ENCODE results near the gene ADGRL1.
"Not testable (repeated sequence)": the region's sequence is repeated elsewhere in the genome, so short reads cannot be mapped to it uniquely, and the experiment has no call there.

Gene ADGRL1

DNA sequence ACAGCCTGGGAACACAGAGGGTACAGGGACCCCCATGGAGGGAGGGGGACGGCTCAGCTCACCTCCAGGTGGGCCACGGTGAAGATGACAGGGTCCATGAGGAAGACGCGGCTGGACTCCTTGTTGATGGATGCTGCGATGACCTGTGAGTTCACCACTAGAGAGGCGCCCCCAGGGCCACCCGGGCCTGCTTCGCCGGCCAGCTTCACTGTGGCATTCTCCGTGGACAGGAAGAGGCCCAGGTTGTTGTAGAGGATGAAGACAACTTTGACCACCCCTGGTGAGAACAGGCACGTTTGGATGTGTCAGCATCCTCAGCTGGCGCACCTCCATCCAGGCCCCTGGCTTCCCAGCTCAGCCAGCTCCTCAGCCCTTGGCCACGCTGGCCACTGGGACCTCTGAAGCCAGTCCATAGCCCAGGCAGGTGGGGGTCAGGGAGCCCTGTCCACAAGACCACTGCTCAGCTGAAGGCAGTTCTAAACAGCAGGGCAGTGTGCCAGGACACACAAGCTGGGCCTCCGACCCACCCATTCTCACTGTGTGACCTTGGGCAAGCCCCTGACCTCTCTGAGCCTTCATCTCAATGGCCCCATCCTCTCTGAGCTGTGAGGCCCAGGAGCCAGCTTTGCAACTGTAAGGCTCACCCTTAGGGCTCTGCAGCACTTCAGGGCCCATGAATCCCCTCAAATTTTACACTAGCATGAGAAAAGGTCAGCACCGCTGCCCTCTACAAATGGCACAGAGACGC, 47.5 kb downstream of the ADGRL1 start:
- DNase-seq: no peak

GRCh38 chr19:14156971-14157717, 48.8 kb downstream of the ADGRL1 start:
- no peak for DNase-seq

DNA sequence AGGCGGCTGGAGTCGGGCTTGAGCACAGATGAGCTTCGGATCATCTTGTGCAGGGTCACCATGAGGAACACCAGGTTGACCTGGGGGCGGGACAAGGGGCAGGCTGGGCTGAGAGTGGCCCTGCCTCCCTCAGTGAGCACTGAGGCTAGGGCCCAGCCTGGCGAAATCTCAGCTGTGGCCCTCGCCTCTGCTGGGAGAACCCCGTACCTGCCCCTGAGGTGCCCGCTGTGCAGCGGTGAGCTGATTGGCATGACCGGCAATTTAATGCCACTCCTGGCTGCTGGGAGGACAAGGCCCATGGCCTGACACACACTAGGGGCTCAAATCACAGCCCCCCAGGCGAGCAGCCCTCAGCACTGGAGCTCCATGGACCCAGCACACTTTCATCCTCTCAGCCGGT, 49.8 kb downstream of the ADGRL1 start:
- no peak for DNase-seq

- no peak for DNase-seq
These were observed 50.6 kb downstream of the ADGRL1 start for GRCh38 chr19:14155371-14155770.

- DNase-seq: no peak
These were observed 53.3 kb downstream of the ADGRL1 start for GRCh38 chr19:14152713-14153112.

- DNase-seq: no peak
These were observed 55.0 kb downstream of the ADGRL1 start for GRCh38 chr19:14150770-14151661.

DNA sequence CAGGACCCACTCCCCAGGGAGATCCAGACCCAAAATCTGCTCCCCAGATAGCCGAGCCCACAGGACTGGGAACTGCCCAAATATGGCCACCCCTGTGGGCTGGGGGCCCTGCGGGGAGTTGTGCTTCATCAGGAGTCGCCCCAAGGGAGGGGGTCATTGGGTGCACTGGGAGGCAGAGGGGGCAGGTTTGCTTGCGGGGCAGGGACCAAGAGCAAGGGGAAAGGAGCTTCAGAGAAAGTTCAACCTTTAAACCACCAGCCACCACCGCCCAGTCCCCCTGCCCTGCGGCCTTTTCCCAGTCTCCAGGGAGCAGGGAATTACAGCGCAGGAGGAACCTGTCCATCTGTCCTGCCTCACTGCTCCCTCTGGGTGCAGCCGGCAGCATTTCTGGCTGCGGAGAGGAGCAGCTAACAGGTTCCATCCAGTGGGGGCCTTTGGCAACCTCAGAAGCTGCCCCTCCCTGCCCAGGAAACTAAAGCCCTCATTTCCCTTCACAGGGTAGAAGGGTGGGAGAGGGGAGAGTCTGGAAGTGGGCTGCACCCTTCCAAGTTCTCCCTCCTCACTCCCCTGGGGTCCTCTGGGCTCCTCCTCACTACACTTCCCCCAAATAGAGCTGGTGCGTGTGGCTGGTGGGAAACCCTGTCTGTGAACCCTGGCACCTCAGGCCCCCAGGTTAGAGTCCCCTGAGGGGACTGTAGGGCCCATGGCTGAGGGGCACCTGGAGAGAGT, 55.8 kb downstream of the ADGRL1 start:
- DNase-seq: no peak

DNA sequence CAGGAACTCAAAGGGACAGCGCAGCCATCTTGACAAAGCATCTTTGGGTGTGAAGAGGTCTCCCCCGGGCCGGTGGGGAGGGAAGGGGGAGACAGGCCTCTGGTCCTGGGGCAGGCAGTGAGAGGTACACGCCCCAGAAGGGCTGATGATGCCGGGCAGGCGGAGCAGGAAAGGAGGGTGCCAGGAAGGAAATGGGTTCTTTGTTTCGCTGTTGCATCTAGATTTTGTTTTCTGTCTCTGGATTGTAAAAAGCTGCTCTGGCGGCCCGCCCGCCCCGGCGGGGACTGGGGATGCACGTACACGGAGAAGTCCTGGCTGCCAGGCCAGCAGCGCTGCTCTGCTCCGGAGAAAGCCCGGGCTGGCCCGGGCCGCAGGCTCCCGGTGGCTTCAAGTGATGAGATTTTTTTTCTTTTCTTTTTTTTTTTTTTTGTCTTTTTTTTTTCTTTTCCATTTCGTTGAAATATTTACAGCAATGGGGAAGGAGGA, 56.4 kb downstream of the ADGRL1 start:
- DNase-seq: peak; percentile 33

- DNase-seq: no peak
These were observed 57.1 kb downstream of the ADGRL1 start for GRCh38 chr19:14148751-14149410.

- peak; percentile 35 for DNase-seq
These were observed 58.0 kb downstream of the ADGRL1 start for GRCh38 chr19:14147797-14148605.

DNA sequence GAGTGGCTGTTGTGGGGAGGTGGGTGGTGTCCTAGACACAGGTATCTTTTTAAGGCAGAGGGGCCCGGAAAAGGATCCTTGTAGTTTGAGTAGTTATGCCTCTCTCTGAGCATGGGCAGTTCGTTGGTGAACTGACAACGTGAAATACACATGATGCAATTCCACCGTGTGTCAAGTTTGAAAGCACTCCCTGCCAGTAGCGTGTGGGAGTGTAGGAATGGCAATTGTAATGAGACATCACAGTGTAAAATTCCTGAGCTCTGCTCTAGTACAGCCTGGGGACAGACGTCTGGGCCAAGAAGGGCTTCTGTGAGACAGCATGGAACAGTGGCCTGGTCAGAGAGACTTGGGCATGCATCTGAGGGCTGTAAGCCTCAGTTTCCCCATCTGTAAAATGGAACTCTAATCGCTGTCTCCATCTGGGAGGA, 59.2 kb downstream of the ADGRL1 start:
- no peak for DNase-seq

- DNase-seq: not testable (repeated sequence)
These were observed 59.8 kb downstream of the ADGRL1 start for GRCh38 chr19:14146169-14146568.

GRCh38 chr19:14145381-14145780, 60.6 kb downstream of the ADGRL1 start:
- no peak for DNase-seq

DNA sequence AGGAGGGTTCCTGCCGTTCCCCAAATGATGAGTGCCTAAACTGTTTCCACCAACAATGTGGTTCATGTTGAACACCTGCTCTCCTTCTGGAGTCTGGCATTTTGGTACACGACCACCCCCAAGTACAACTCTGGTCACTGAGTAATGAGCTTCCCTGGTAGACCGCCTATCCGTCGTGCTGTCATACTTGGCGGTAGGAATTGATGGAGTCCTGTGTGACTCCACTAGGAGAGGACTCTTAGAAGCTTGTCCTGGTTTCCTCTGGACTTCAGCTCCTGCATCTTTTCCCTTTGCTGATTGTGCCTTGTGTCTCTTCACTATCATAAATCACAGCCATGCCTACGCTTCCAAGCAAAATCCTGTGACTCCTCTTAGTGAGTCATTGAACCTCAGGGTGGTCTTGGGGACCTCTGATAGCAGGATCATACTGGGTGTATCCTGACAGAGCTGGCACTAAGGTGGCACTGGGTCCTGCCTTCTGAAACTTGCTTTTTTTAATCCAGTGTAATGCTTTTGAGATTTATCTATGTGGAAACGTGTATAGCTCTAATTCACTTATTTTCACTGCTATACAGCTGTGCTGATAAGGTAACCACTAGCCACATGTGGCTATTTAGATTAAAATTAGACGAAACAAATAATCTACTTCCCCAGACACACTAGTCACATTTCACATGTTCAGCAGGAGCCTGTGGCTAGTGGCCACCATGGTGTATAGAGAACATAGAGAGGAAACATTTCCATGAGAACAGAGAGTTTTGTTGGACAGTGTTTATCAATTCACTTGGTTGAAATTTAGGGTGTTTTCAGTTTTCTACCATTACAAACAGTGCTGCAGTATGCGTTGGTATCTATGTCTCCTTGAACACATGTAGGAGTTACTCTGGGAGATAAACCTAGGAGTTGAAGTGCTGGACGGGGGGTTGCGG, 63.4 kb downstream of the ADGRL1 start:
- no peak for DNase-seq

DNA sequence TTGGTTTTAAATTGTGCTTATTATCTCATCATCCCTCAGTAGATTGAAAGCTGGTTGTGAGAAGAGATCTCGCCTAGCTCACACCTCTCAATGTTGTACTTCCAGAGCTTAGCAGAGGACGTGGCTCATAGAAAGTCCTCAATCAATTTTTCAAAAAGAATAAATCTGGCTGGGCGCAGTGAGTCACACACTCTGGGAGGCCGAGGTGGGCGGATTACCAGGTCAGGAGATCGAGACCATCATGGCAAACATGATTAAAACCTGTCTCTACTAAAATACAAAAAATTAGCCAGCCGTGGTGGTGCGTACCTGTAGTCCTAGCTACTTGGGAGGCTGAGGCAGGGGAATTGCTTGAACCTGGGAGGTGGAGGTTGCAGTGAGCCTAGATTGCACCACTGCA, 64.9 kb downstream of the ADGRL1 start:
- DNase-seq: no peak

DNA sequence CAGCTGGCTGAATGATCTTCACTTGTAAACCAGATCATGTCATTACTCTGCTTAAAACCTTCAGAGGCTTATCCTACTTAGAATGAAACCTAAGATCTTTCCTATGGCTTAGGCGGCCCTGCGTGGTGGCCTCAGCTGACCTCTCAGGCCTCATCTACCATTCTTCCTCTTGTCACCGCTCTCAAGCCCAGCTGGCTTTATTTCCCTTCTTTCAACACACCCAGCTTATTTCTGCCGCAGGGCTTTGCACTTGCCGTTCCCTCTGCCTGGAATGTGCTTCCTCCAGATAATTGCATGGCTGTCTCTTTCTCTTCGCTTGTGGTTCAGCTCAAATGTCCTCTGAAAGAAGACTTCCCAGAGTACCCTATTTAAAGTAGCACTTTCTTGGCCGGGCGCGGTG, 66.0 kb downstream of the ADGRL1 start:
- no peak for DNase-seq

- DNase-seq: no peak
These were observed 67.2 kb downstream of the ADGRL1 start for GRCh38 chr19:14138576-14139265.

GRCh38 chr19:14136509-14137281, 69.3 kb downstream of the ADGRL1 start, which contains the start of gene ASF1B:
Gene ASF1B, minus strand, starts transcription at chr19:14136589. Its CDS starts 133 bp downstream, at chr19:14136456.
- peak; percentile 97 for DNase-seq

Measured in activated CD4-positive, alpha-beta T cell treated with anti-CD3 and anti-CD28 coated beads for 1 hour (primary cell).